HG03280 (cell line): Measurements from ENCODE around the gene PPP1R9B.

ENCODE experiments used
- ATAC-seq: cut with Tn5 transposase; IDR thresholded peaks from one replicate; pipeline ENCODE4 v1.9.1; 2021; ENCODE audit warnings: mild to moderate bottlenecking, moderate library complexity; ENCODE audit not compliant: unreplicated experiment

The PPP1R9B gene

GRCh38 chr17:50144845-50145531 is 5.5 kb downstream of the PPP1R9B start:
- no peak for ATAC-seq

GRCh38 chr17:50144355-50144754 is 6.1 kb downstream of the PPP1R9B start:
- ATAC-seq: no peak

- no peak for ATAC-seq
Measured at GRCh38 chr17:50143461-50144176, 6.9 kb downstream of the PPP1R9B start.

- ATAC-seq: no peak
Measured at GRCh38 chr17:50141745-50142110, 8.7 kb downstream of the PPP1R9B start.

- ATAC-seq: no peak
Measured at GRCh38 chr17:50141026-50141744, 9.3 kb downstream of the PPP1R9B start.

GRCh38 chr17:50139950-50140885 is 10.3 kb downstream of the PPP1R9B start:
- ATAC-seq: peak; percentile 55

- no peak for ATAC-seq
Measured at GRCh38 chr17:50139185-50139783, 11.2 kb downstream of the PPP1R9B start.

- no peak for ATAC-seq
Measured at GRCh38 chr17:50137042-50137441, 13.4 kb downstream of the PPP1R9B start.

GRCh38 chr17:50136096-50136687 is 14.3 kb downstream of the PPP1R9B start:
- ATAC-seq: no peak

- ATAC-seq: no peak
Measured at GRCh38 chr17:50135316-50136095, 15.0 kb downstream of the PPP1R9B start.

GRCh38 chr17:50134206-50135110 is 16.0 kb downstream of the PPP1R9B start:
- no peak for ATAC-seq

GRCh38 chr17:50133769-50134099 is 16.7 kb downstream of the PPP1R9B start:
- ATAC-seq: no peak

- no peak for ATAC-seq
Measured at GRCh38 chr17:50133028-50133768, 17.3 kb downstream of the PPP1R9B start.

- ATAC-seq: no peak
Measured at GRCh38 chr17:50132104-50132794, 18.2 kb downstream of the PPP1R9B start.

- no peak for ATAC-seq
Measured at GRCh38 chr17:50130559-50131305, 19.7 kb downstream of the PPP1R9B start.
